Left kidney (tissue), 2 donors: ENCODE measurements around the gene CERS1. TPM values are rescaled to one million over a fixed set of nuclear protein-coding genes. Genes with fewer than 3 reads are reported as not detected.

ENCODE experiments used
- DNase-seq: peaks from one replicate; pipeline ENCODE4 v3.0.0-alpha.2; 2013
- polyA plus RNA-seq: library from polyadenylated mRNA; unstranded; fragments of 120-200 nt; gene quantifications from one replicate; pipeline ENCODE4 v1.2.1, GENCODE V29; 2013; ENCODE audit not compliant: insufficient read length

The CERS1 gene
- polyA plus RNA-seq, 1 donor, result 4.5 TPM

- DNase-seq, result no peak
These were observed 3.9 kb upstream of the CERS1 start for GRCh38 chr19:18899624-18900560.

- DNase-seq, result no peak
These were observed 2.9 kb upstream of the CERS1 start for GRCh38 chr19:18898607-18899408.

GRCh38 chr19:18898081-18898606 lies 2.2 kb upstream of the CERS1 start:
- no peak for DNase-seq

GRCh38 chr19:18897094-18898029 lies 1.4 kb upstream of the CERS1 start:
- DNase-seq, result no peak

GRCh38 chr19:18896421-18896841 lies 473 bp upstream of the CERS1 start:
- no peak for DNase-seq

- DNase-seq, result no peak
These were observed 727 bp downstream of the CERS1 start for GRCh38 chr19:18895038-18895823.

GRCh38 chr19:18894254-18895037 lies 1.5 kb downstream of the CERS1 start:
- no peak for DNase-seq

GRCh38 chr19:18893587-18894253 lies 2.2 kb downstream of the CERS1 start:
- DNase-seq, result no peak

GRCh38 chr19:18889949-18890745 lies 5.8 kb downstream of the CERS1 start:
- DNase-seq, result no peak

- no peak for DNase-seq
These were observed 9.0 kb downstream of the CERS1 start for GRCh38 chr19:18886972-18887371.

GRCh38 chr19:18883526-18884304 lies 12.2 kb downstream of the CERS1 start:
- DNase-seq, result no peak

GRCh38 chr19:18881491-18881890 lies 14.5 kb downstream of the CERS1 start:
- no peak for DNase-seq

GRCh38 chr19:18879579-18880373 lies 16.2 kb downstream of the CERS1 start:
- DNase-seq, result no peak

GRCh38 chr19:18878858-18879578 lies 16.9 kb downstream of the CERS1 start:
- DNase-seq, result no peak

GRCh38 chr19:18878058-18878797 lies 17.7 kb downstream of the CERS1 start:
- no peak for DNase-seq
